K562 (cell line): ENCODE data around the gene UFSP1. TPM values are rescaled to one million over a fixed set of nuclear protein-coding genes. Genes with fewer than 3 reads are reported as not detected.
A peak's percentile ranks its signal among the peaks of the same experiment; 100 is the strongest.

Experiments
- DMBX1 ChIP-seq: fragments of 250-450 bp; sonication (Bioruptor Pico); IDR thresholded peaks from 2 replicates; pipeline ENCODE4 v1.8.0; 2022; ENCODE audit warnings: inconsistent platforms, mild to moderate bottlenecking, moderate library complexity, borderline replicate concordance
- ESRRB ChIP-seq: fragments of 250-450 bp; sonication (Bioruptor Pico); IDR thresholded peaks from 2 replicates; pipeline ENCODE4 v1.5.0; 2020; ENCODE audit warnings: mild to moderate bottlenecking, moderate library complexity, borderline replicate concordance
- FOXA1 ChIP-seq: fragments of 450-650 bp; IDR thresholded peaks from 2 replicates; pipeline ENCODE4 v1.6.1; 2016; ENCODE audit warnings: mild to moderate bottlenecking, borderline replicate concordance
- HMGN3 ChIP-seq: IDR thresholded peaks from 2 replicates; pipeline ENCODE4 v1.6.1; 2011; ENCODE audit warnings: borderline replicate concordance, low read depth, mild to moderate bottlenecking, mixed read lengths, low read length; ENCODE audit not compliant: insufficient read length; ENCODE audit errors: extremely low read depth
- KDM5B ChIP-seq: fragments of 200-600 bp; sonication (generic); IDR thresholded peaks from 2 replicates; pipeline ENCODE4 v1.6.1; 2012; ENCODE audit warnings: low read depth, mild to moderate bottlenecking, moderate library complexity, low read length, control low read depth, inconsistent platforms; ENCODE audit not compliant: insufficient replicate concordance
- LCOR ChIP-seq: sonication (generic); formaldehyde crosslinking; IDR thresholded peaks from 2 replicates; pipeline ENCODE4 v1.8.0; 2022; ENCODE audit warnings: mild to moderate bottlenecking, missing genetic modification reagents
- NCOA4 ChIP-seq: fragments of 450-650 bp; IDR thresholded peaks from 2 replicates; pipeline ENCODE4 v1.6.1; 2018; ENCODE audit warnings: mild to moderate bottlenecking; ENCODE audit not compliant: partially characterized antibody
- PCBP1 ChIP-seq: fragments of 200-400 bp; formaldehyde crosslinking; IDR thresholded peaks from 2 replicates; pipeline ENCODE4 v1.6.1; 2018; ENCODE audit warnings: mild to moderate bottlenecking, low read depth, low read length; ENCODE audit not compliant: poor library complexity, severe bottlenecking
- POLR3G ChIP-seq: IDR thresholded peaks from 2 replicates; pipeline ENCODE4 v1.6.1; 2011; ENCODE audit not compliant: insufficient read length, insufficient replicate concordance; ENCODE audit errors: extremely low read depth
- SRF ChIP-seq, 2 experiments: fragments of 250-450, 450-650 bp in 1 of 2; sonication (Bioruptor Pico) in 1 of 2; sonication (generic) in 1 of 2; formaldehyde crosslinking; IDR thresholded peaks; 2 replicates each; pipeline versions ENCODE4 v1.5.0 to v1.5.1; 2020 to 2022; ENCODE audit warnings: mild to moderate bottlenecking in 1 of 2, missing genetic modification reagents in 1 of 2
- ZNF561 ChIP-seq: fragments of 450-650 bp; formaldehyde crosslinking; conservative IDR thresholded peaks from 2 replicates; pipeline ENCODE4 v1.4.0; 2020; ENCODE audit warnings: mild to moderate bottlenecking, moderate library complexity
- polyA plus RNA-seq, 8 experiments: library from polyadenylated mRNA; depleted of rRNA in 4 of 8; stranded (reverse) in 5 of 8; unstranded in 3 of 8; fragments of >200 nt; fragmentation: Nextera tagmentation in 2 of 8; fragmentation: Illumina TruSeq in 1 of 8; extraction: Ambion mirVana in 2 of 8; extraction: Trizol in 1 of 8; gene quantifications; 2 replicates each; pipeline versions ENCODE4 v1.2.1 to v1.2.3, GENCODE V29; 2011 to 2014; ENCODE audit warnings: inconsistent platforms in 1 of 8, missing spikeins in 1 of 8
- total RNA-seq, 7 experiments: library from RNA; depleted of rRNA in 6 of 7; stranded (reverse); fragments of >200 nt in 6 of 7; fragmentation: Illumina TruSeq in 2 of 7; extraction: Trizol in 2 of 7; gene quantifications; 2 replicates each; pipeline versions ENCODE4 v1.2.1 to v1.2.3, GENCODE V29; 2011 to 2021; ENCODE audit warnings: low replicate concordance in 1 of 7
- TF ChIP-seq, protein P1 (sequence below), 2 experiments: fragments of 450-650 bp; IDR thresholded peaks; 2 replicates each; pipeline ENCODE4 v1.6.1; 2016; ENCODE audit warnings: mild to moderate bottlenecking in 2 of 2, borderline replicate concordance in 1 of 2, low read depth in 1 of 2, moderate library complexity in 1 of 2
- TF ChIP-seq, protein P2 (sequence below): sonication (generic); formaldehyde crosslinking; IDR thresholded peaks from 2 replicates; pipeline ENCODE4 v1.9.0; 2022; ENCODE audit warnings: mild to moderate bottlenecking, missing genetic modification reagents
- TF ChIP-seq, protein P3 (sequence below): fragments of 250-450 bp; sonication (Bioruptor Pico); IDR thresholded peaks from 2 replicates; pipeline ENCODE4 v1.4.0; 2020; ENCODE audit warnings: borderline replicate concordance
- TF ChIP-seq, protein P4 (sequence below): sonication (generic); formaldehyde crosslinking; IDR thresholded peaks from 2 replicates; pipeline ENCODE4 v1.8.0; 2022; ENCODE audit warnings: mild to moderate bottlenecking, missing genetic modification reagents

The UFSP1 gene
- total and polyA plus RNA-seq, 9 of the 15 experiments (the other 6 are each of a cell fraction or from before 2014, with no cell fraction given), result 0.50 to 18.8 (median 2.1) TPM

GRCh38 chr7:100887516-100888290 lies 1.8 kb downstream of the UFSP1 start (continued):
- TF ChIP-seq, protein P1, sequence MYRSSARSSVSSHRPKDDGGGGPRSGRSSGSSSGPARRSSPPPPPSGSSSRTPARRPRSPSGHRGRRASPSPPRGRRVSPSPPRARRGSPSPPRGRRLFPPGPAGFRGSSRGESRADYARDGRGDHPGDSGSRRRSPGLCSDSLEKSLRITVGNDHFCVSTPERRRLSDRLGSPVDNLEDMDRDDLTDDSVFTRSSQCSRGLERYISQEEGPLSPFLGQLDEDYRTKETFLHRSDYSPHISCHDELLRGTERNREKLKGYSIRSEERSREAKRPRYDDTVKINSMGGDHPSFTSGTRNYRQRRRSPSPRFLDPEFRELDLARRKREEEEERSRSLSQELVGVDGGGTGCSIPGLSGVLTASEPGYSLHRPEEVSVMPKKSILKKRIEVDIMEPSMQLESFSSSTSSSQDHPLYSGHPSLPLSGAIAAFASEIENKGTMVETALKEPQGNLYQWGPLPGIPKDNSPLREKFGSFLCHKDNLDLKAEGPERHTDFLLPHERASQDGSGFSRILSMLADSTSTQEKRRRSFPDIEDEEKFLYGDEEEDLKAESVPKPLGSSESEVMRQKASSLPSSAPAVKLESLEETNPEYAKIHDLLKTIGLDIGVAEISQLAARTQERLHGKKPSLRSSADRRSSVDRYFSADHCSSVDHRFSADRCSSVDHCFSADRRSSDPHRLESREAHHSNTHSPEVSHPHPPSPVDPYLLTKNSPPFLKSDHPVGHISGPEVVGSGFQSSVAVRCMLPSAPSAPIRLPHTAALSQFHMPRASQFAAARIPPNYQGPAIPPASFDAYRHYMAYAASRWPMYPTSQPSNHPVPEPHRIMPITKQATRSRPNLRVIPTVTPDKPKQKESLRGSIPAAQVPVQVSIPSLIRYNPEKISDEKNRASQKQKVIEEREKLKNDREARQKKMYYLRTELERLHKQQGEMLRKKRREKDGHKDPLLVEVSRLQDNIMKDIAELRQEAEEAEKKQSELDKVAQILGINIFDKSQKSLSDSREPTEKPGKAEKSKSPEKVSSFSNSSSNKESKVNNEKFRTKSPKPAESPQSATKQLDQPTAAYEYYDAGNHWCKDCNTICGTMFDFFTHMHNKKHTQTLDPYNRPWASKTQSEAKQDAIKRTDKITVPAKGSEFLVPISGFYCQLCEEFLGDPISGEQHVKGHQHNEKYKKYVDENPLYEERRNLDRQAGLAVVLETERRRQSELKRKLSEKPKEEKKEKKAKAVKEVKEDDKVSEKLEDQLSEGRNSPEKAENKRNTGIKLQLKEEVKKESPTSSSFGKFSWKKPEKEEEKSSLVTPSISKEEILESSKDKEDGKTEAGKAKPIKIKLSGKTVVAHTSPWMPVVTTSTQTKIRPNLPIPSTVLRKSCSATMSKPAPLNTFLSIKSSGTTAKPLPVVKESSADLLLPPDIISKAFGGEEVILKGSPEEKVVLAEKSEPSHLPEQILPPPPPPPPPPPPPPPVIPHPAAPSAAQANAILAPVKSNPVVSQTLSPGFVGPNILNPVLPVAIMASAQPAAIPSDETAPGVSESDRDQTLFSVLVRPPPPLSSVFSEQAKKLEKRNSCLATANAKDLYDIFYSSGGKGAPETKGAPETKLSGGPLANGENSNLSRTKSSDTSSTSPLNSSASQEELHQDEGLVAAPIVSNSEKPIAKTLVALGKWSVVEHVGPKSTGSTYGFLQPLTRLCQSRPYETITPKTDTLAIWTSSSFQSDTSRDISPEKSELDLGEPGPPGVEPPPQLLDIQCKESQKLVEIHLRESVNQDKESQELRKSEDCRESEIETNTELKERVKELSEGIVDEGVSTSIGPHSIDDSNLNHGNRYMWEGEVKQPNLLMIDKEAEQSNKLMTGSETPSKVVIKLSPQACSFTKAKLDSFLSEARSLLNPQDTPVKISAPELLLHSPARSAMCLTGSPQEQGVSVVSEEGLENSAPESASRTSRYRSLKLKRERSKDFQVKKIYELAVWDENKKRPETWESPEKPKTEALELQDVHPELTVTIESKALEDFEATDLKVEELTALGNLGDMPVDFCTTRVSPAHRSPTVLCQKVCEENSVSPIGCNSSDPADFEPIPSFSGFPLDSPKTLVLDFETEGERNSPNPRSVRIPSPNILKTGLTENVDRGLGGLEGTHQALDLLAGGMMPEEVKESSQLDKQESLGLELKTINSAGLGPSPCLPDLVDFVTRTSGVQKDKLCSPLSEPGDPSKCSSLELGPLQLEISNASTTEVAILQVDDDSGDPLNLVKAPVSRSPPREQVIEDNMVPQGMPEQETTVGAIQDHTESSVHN (IDR thresholded peaks at IDR 0.05; ENCODE audit: borderline replicate concordance in 1 of 2, low read depth in 1 of 2), result no peak
- TF ChIP-seq PCBP1 (no peak), POLR3G (no peak), FOXA1 (no peak), NCOA4 (no peak), HMGN3 (no peak), DMBX1 (no peak), SRF (CRISPR knock-in tag; IDR thresholded peaks at IDR 0.05) (no peak), KDM5B (no peak), ESRRB (CRISPR knock-in tag) (no peak), ZNF561 (no peak), LCOR (CRISPR knock-in tag) (peak; percentile 41)
- TF ChIP-seq, protein P2, sequence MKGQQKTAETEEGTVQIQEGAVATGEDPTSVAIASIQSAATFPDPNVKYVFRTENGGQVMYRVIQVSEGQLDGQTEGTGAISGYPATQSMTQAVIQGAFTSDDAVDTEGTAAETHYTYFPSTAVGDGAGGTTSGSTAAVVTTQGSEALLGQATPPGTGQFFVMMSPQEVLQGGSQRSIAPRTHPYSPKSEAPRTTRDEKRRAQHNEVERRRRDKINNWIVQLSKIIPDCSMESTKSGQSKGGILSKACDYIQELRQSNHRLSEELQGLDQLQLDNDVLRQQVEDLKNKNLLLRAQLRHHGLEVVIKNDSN (CRISPR knock-in tag), result no peak
- TF ChIP-seq, protein P3, sequence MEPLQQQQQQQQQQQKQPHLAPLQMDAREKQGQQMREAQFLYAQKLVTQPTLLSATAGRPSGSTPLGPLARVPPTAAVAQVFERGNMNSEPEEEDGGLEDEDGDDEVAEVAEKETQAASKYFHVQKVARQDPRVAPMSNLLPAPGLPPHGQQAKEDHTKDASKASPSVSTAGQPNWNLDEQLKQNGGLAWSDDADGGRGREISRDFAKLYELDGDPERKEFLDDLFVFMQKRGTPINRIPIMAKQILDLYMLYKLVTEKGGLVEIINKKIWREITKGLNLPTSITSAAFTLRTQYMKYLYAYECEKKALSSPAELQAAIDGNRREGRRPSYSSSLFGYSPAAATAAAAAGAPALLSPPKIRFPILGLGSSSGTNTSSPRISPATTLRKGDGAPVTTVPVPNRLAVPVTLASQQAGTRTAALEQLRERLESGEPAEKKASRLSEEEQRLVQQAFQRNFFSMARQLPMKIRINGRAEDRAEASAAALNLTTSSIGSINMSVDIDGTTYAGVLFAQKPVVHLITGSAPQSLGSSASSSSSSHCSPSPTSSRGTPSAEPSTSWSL (CRISPR knock-in tag), result no peak
- TF ChIP-seq, protein P4, sequence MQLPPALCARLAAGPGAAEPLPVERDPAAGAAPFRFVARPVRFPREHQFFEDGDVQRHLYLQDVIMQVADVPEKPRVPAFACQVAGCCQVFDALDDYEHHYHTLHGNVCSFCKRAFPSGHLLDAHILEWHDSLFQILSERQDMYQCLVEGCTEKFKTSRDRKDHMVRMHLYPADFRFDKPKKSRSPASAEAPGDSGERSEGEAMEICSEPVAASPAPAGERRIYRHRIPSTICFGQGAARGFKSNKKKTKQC (CRISPR knock-in tag), result 0 out of 2 replicates have a peak, but pooled peaks have one; percentile 46
